ENCODE data around the gene UBR4.

The UBR4 gene

GRCh38 chr1:19033515-19033839 lies 176.6 kb downstream of the UBR4 start:
- no peaks in the 10 kb centered on the region for H3K4me1 ChIP-seq (ENCODE audit: insufficient read depth, low read length)
- no peaks in the 10 kb centered on the region for H3K36me3 ChIP-seq (ENCODE audit: insufficient read depth, low read length)
- H3K9me3 ChIP-seq (ENCODE audit: low read length): no peaks in the 10 kb centered on the region
- no peak overlapping the region for H3K4me3 ChIP-seq (ENCODE audit: low read depth in 1 of 2, low read length in 2 of 2)
- H3K27me3 ChIP-seq (ENCODE audit: control insufficient read depth in 1 of 2, insufficient read depth in 2 of 2, low read length in 2 of 2): peaks cover 0 to 5% of the 10 kb centered on the region in 2 donors
- no peak overlapping the region for H3K9ac ChIP-seq (ENCODE audit: low read length)
- no peak overlapping the region for H3K27ac ChIP-seq (ENCODE audit: low read depth, low read length)

- no peaks in the 10 kb centered on the region for H3K36me3 ChIP-seq (ENCODE audit: insufficient read depth, low read length)
- no peak overlapping the region for H3K9ac ChIP-seq (ENCODE audit: low read length)
- no peak overlapping the region for H3K27ac ChIP-seq (ENCODE audit: low read depth, low read length)
- no peak overlapping the region for H3K4me3 ChIP-seq (ENCODE audit: low read depth in 1 of 2, low read length in 2 of 2)
- no peaks in the 10 kb centered on the region for H3K4me1 ChIP-seq (ENCODE audit: insufficient read depth, low read length)
- no peaks in the 10 kb centered on the region for H3K9me3 ChIP-seq (ENCODE audit: low read length)
- peaks cover 0 to 2% of the 10 kb centered on the region in 2 donors for H3K27me3 ChIP-seq (ENCODE audit: control insufficient read depth in 1 of 2, insufficient read depth in 2 of 2, low read length in 2 of 2)
These were observed 177.2 kb downstream of the UBR4 start for GRCh38 chr1:19032701-19033514.

- H3K4me1 ChIP-seq (ENCODE audit: insufficient read depth, low read length): no peaks in the 10 kb centered on the region
- no peaks in the 10 kb centered on the region for H3K9me3 ChIP-seq (ENCODE audit: low read length)
- no peak overlapping the region for H3K4me3 ChIP-seq (ENCODE audit: low read depth in 1 of 2, low read length in 2 of 2)
- no peak overlapping the region for H3K9ac ChIP-seq (ENCODE audit: low read length)
- H3K36me3 ChIP-seq (ENCODE audit: insufficient read depth, low read length): no peaks in the 10 kb centered on the region
- H3K27ac ChIP-seq (ENCODE audit: low read depth, low read length): no peak overlapping the region
- H3K27me3 ChIP-seq (ENCODE audit: control insufficient read depth in 1 of 2, insufficient read depth in 2 of 2, low read length in 2 of 2): no peaks in the 10 kb centered on the region
These were observed 177.7 kb downstream of the UBR4 start for GRCh38 chr1:19032413-19032695.

- Histone ChIP-seq H3K27me3 (ENCODE audit: control insufficient read depth in 1 of 2, insufficient read depth in 2 of 2, low read length in 2 of 2) (no peaks in the 10 kb centered on the region), H3K4me3 (ENCODE audit: low read depth in 1 of 2, low read length in 2 of 2) (no peak overlapping the region), H3K4me1 (ENCODE audit: insufficient read depth, low read length) (no peaks in the 10 kb centered on the region), H3K27ac (ENCODE audit: low read depth, low read length) (no peak overlapping the region), H3K9ac (ENCODE audit: low read length) (no peak overlapping the region), H3K36me3 (ENCODE audit: insufficient read depth, low read length) (no peaks in the 10 kb centered on the region), H3K9me3 (ENCODE audit: low read length) (no peaks in the 10 kb centered on the region)
These were observed 180.6 kb downstream of the UBR4 start for GRCh38 chr1:19029191-19030085.

- Histone ChIP-seq H3K9me3 (ENCODE audit: low read length) (no peaks in the 10 kb centered on the region), H3K27me3 (ENCODE audit: control insufficient read depth in 1 of 2, insufficient read depth in 2 of 2, low read length in 2 of 2) (no peaks in the 10 kb centered on the region), H3K9ac (ENCODE audit: low read length) (no peak overlapping the region), H3K4me3 (ENCODE audit: low read depth in 1 of 2, low read length in 2 of 2) (no peak overlapping the region), H3K4me1 (ENCODE audit: insufficient read depth, low read length) (no peaks in the 10 kb centered on the region), H3K27ac (ENCODE audit: low read depth, low read length) (no peak overlapping the region), H3K36me3 (ENCODE audit: insufficient read depth, low read length) (no peaks in the 10 kb centered on the region)
These were observed 181.4 kb downstream of the UBR4 start for GRCh38 chr1:19028546-19029129.

- Histone ChIP-seq H3K36me3 (ENCODE audit: insufficient read depth, low read length) (no peaks in the 10 kb centered on the region), H3K9me3 (ENCODE audit: low read length) (no peaks in the 10 kb centered on the region), H3K4me1 (ENCODE audit: insufficient read depth, low read length) (no peaks in the 10 kb centered on the region), H3K4me3 (ENCODE audit: low read depth in 1 of 2, low read length in 2 of 2) (no peak overlapping the region), H3K27me3 (ENCODE audit: control insufficient read depth in 1 of 2, insufficient read depth in 2 of 2, low read length in 2 of 2) (no peaks in the 10 kb centered on the region), H3K27ac (ENCODE audit: low read depth, low read length) (no peak overlapping the region), H3K9ac (ENCODE audit: low read length) (no peak overlapping the region)
These were observed 182.0 kb downstream of the UBR4 start for GRCh38 chr1:19028110-19028509.

Data from muscle layer of colon (tissue), 2 donors.